ENCODE data around the gene MRE11.

- TF ChIP-seq, protein P1, sequence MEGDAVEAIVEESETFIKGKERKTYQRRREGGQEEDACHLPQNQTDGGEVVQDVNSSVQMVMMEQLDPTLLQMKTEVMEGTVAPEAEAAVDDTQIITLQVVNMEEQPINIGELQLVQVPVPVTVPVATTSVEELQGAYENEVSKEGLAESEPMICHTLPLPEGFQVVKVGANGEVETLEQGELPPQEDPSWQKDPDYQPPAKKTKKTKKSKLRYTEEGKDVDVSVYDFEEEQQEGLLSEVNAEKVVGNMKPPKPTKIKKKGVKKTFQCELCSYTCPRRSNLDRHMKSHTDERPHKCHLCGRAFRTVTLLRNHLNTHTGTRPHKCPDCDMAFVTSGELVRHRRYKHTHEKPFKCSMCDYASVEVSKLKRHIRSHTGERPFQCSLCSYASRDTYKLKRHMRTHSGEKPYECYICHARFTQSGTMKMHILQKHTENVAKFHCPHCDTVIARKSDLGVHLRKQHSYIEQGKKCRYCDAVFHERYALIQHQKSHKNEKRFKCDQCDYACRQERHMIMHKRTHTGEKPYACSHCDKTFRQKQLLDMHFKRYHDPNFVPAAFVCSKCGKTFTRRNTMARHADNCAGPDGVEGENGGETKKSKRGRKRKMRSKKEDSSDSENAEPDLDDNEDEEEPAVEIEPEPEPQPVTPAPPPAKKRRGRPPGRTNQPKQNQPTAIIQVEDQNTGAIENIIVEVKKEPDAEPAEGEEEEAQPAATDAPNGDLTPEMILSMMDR (conservative IDR thresholded peaks at IDR 0.05; ENCODE audit: low read depth, low read length): no peak
- TF ChIP-seq EZH2phosphoT487 (IDR thresholded peaks at IDR 0.05; ENCODE audit: borderline replicate concordance, low read length) (no peak), EZH2 (IDR thresholded peaks at IDR 0.05; ENCODE audit: low read length, unreplicated experiment) (no peak)
Observed at GRCh38 chr11:94481342-94481741, 12.3 kb downstream of the MRE11 start.
